Endothelial cell (in vitro differentiated cells): Measurements from ENCODE around the gene GALNT5. TPM values are rescaled to one million over a fixed set of nuclear protein-coding genes. Genes with fewer than 3 reads are reported as not detected.

Experiments
- DNase-seq: peaks from one replicate; pipeline ENCODE4 v3.0.0; 2021; ENCODE audit warnings: low spot score
- H3K27ac Mint-ChIP-seq: one replicate; pipeline ENCODE4 v1.8.0; 2021; ENCODE audit warnings: mixed read lengths, inconsistent platforms; ENCODE audit not compliant: unreplicated experiment
- H3K27me3 Mint-ChIP-seq: one replicate; pipeline ENCODE4 v1.8.0; 2021; ENCODE audit warnings: mild to moderate bottlenecking, moderate library complexity, mixed read lengths, inconsistent platforms; ENCODE audit not compliant: unreplicated experiment
- H3K36me3 Mint-ChIP-seq: one replicate; pipeline ENCODE4 v1.8.0; 2021; ENCODE audit warnings: mild to moderate bottlenecking, low read depth, mixed read lengths, inconsistent platforms; ENCODE audit not compliant: unreplicated experiment
- H3K4me1 Mint-ChIP-seq: one replicate; pipeline ENCODE4 v1.8.0; 2021; ENCODE audit warnings: mild to moderate bottlenecking, mixed read lengths, inconsistent platforms; ENCODE audit not compliant: unreplicated experiment
- H3K4me3 Mint-ChIP-seq: one replicate; pipeline ENCODE4 v1.8.0; 2021; ENCODE audit warnings: mild to moderate bottlenecking, mixed read lengths, inconsistent platforms; ENCODE audit not compliant: unreplicated experiment
- H3K9me3 Mint-ChIP-seq: one replicate; pipeline ENCODE4 v1.8.0; 2021; ENCODE audit warnings: mixed read lengths, inconsistent platforms; ENCODE audit not compliant: unreplicated experiment
- total RNA-seq: library from RNA; stranded (reverse); fragmentation: NEBNext Ultra II Directional; extraction: Animal tissue kit (Norgen Biotek cat#: 25700); gene quantifications from one replicate; pipeline ENCODE4 v1.2.1, GENCODE V29; 2021; ENCODE audit not compliant: unreplicated experiment
- TF ChIP-seq, protein P1 (sequence below): fragments of 200-600 bp; sonication (generic); IDR thresholded peaks from one replicate; pipeline ENCODE4 v1.5.0; 2021; ENCODE audit warnings: antibody characterized with exemption; ENCODE audit not compliant: unreplicated experiment

Gene GALNT5
- total RNA-seq, 1 donor from 2014 or later: 0.15 TPM

DNA sequence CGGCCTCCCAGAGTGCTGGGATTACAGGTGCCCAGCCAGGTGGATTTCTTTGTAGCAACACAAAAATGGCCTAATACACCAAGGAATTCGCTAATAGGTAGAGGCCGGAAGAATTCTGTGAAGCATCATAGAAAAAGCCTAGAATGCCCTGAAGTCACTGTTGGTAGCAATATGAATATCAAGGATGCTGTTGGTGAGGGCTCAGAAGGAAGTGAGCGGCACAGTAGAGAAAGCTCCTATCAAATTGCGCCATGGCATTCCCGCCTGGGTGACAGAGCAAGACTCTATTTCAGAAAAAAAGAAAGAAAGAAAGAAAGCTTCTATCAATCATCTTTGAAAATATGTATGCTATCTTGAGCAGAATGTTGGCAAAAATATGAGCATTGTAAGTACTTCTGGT is 23.8 kb downstream of the GALNT5 start:
- Mint-ChIP-seq H3K27me3 (peaks cover 1% of the 10 kb centered on the region), H3K4me3 (no peak overlapping the region), H3K27ac (no peak overlapping the region), H3K9me3 (no peaks in the 10 kb centered on the region), H3K36me3 (no peaks in the 10 kb centered on the region), H3K4me1 (no peaks in the 10 kb centered on the region)
- TF ChIP-seq, protein P1, sequence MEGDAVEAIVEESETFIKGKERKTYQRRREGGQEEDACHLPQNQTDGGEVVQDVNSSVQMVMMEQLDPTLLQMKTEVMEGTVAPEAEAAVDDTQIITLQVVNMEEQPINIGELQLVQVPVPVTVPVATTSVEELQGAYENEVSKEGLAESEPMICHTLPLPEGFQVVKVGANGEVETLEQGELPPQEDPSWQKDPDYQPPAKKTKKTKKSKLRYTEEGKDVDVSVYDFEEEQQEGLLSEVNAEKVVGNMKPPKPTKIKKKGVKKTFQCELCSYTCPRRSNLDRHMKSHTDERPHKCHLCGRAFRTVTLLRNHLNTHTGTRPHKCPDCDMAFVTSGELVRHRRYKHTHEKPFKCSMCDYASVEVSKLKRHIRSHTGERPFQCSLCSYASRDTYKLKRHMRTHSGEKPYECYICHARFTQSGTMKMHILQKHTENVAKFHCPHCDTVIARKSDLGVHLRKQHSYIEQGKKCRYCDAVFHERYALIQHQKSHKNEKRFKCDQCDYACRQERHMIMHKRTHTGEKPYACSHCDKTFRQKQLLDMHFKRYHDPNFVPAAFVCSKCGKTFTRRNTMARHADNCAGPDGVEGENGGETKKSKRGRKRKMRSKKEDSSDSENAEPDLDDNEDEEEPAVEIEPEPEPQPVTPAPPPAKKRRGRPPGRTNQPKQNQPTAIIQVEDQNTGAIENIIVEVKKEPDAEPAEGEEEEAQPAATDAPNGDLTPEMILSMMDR: no peak
- no peak for DNase-seq

DNA sequence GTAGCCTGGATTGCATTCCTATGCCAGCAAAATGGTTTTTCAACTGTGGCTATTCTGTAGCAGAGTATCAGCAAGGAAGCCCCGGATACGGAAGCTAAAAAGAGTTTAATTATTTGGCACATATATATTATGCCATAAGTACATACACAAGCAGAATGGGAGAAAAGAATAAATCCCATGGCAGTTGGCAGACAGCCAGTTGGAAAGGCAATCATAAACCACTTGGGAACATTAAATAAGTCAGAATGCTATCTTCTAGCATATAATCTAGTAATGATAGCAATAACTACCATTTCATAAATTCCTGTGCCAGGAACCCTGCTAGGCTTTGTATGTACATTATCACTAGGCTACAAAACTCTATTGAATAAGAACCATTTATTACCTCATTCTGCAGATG is 26.0 kb downstream of the GALNT5 start:
- H3K27me3 Mint-ChIP-seq: peaks cover 1% of the 10 kb centered on the region
- TF ChIP-seq, protein P1: no peak
- no peaks in the 10 kb centered on the region for H3K36me3 Mint-ChIP-seq
- no peak overlapping the region for H3K27ac Mint-ChIP-seq
- no peaks in the 10 kb centered on the region for H3K4me1 Mint-ChIP-seq
- no peak for DNase-seq
- H3K4me3 Mint-ChIP-seq: no peak overlapping the region
- H3K9me3 Mint-ChIP-seq: no peaks in the 10 kb centered on the region

DNA sequence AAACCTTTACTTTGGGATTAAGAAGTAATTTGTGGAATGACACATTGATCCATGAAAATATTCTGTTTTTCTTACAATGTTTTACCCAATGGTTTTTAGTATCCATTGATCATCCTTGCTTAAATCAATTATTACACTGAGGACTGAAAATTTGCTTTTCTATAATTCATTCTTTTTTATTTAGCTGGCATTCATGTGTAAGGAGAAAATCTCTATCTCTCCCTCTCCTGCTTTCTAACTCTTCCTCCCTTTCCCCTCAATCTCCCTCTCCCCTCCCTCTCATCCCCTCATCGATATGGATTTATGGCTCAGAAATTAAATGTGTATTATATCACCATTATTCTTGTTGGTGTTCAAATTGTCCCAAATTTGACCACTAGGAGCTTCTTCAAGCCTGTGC is 29.7 kb downstream of the GALNT5 start:
- Mint-ChIP-seq H3K9me3 (no peaks in the 10 kb centered on the region), H3K4me1 (no peaks in the 10 kb centered on the region), H3K36me3 (no peaks in the 10 kb centered on the region), H3K27ac (no peak overlapping the region), H3K27me3 (no peaks in the 10 kb centered on the region), H3K4me3 (no peak overlapping the region)
- TF ChIP-seq, protein P1: no peak
- no peak for DNase-seq

DNA sequence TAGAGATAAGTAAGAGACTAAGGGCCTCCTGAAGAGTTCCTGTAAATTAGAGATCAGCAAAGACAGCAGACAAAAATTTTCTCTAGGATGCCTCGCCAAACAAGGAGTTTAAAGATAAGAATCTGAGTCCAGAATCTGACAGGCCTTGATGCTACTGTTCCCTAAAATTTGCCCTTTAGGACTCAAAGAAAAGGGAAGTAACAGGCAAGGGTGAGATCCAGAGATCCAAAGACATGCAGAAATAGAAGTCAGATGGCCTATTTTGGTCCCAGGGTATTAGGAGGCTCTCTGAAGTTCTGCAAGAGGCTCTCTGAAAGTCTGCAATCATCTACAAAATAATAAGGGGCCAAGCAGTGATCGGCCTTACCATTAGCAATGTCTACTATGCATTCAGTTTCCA is 33.0 kb downstream of the GALNT5 start:
- DNase-seq: no peak
- Mint-ChIP-seq H3K9me3 (no peaks in the 10 kb centered on the region), H3K4me1 (no peaks in the 10 kb centered on the region), H3K4me3 (no peak overlapping the region), H3K27me3 (no peaks in the 10 kb centered on the region), H3K27ac (no peak overlapping the region), H3K36me3 (no peaks in the 10 kb centered on the region)
- TF ChIP-seq, protein P1: no peak

DNA sequence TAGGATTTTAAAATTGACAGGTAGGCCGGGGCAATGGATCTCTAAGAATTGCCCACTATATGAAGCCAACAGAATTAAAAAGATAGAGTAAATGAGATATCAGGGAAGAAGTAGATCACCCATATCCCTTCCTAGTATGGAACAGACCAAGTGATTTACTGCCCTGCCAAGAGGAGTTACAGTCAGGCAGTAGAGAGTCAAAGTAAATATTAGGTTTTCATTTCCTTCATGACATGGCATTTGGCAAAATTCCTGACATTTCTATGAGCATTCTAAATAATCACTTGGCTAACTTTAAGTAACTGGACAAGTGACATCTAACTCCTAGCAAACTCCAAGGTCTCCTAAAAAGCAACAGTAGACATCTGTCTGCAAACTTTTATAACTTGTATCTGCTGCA is 33.5 kb downstream of the GALNT5 start:
- H3K4me3 Mint-ChIP-seq: no peak overlapping the region
- no peaks in the 10 kb centered on the region for H3K36me3 Mint-ChIP-seq
- no peak overlapping the region for H3K27ac Mint-ChIP-seq
- no peaks in the 10 kb centered on the region for H3K27me3 Mint-ChIP-seq
- DNase-seq: no peak
- TF ChIP-seq, protein P1: no peak
- H3K9me3 Mint-ChIP-seq: no peaks in the 10 kb centered on the region
- H3K4me1 Mint-ChIP-seq: no peaks in the 10 kb centered on the region
